ENCODE data around the gene PLEKHS1. TPM values are rescaled to one million over a fixed set of nuclear protein-coding genes. Genes with fewer than 3 reads are reported as not detected.

The PLEKHS1 gene
- total and polyA plus RNA-seq, 4 experiments from 2014 or later: 0.12 TPM; not detected in 3

DNA sequence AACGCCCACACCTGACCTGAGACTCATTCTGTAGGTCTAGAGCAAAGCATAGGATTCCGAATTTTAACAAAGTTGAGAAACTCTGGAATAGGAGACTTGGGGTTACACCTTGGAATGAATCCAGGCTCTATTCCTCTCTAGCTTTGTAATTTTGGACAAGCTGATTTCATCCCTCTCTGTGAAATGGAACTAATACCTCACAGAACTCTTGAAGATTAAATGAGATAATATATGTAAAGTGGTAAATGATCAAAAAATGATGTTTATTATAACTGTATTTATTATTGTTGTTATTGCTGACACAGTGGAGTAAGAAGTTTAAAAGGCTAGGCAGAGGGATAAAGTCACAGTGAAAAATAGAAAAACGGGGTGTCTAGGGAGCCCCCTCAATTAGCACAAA, 39.5 kb upstream of the PLEKHS1 start:
- Mint-ChIP-seq H3K27ac (no peak overlapping the region), H3K9me3 (no peaks in the 10 kb centered on the region), H3K27me3 (no peaks in the 10 kb centered on the region), H3K36me3 (peaks cover 42 to 46% of the 10 kb centered on the region in 2 donors), H3K4me1 (peaks cover 17 to 41% (median 20%) of the 10 kb centered on the region in 4 donors), H3K4me3 (no peak overlapping the region)
- H3K27ac ChIP-seq (ENCODE audit: low read depth, low read length): no peak overlapping the region
- no peaks in the 10 kb centered on the region for H3K36me3 ChIP-seq (ENCODE audit: insufficient read depth, low read length)
- DNase-seq: no peak
- peaks cover 13% of the 10 kb centered on the region for H3K4me1 ChIP-seq (ENCODE audit: insufficient read depth, low read length)
- ChIA-PET CTCF (ENCODE audit: partially characterized antibody) (no interaction called here), POLR2A (ENCODE audit: partially characterized antibody) (no interaction called here)
- no peaks in the 10 kb centered on the region for H3K9me3 ChIP-seq (ENCODE audit: control insufficient read depth in 1 of 2, low read length in 2 of 2)
- intact Hi-C loops (cut with micrococcal nuclease): no loop called here
- H3K27me3 ChIP-seq (ENCODE audit: insufficient read depth, low read length): no peaks in the 10 kb centered on the region
- no peak overlapping the region for H3K4me3 ChIP-seq (ENCODE audit: low read length in 2 of 2)

DNA sequence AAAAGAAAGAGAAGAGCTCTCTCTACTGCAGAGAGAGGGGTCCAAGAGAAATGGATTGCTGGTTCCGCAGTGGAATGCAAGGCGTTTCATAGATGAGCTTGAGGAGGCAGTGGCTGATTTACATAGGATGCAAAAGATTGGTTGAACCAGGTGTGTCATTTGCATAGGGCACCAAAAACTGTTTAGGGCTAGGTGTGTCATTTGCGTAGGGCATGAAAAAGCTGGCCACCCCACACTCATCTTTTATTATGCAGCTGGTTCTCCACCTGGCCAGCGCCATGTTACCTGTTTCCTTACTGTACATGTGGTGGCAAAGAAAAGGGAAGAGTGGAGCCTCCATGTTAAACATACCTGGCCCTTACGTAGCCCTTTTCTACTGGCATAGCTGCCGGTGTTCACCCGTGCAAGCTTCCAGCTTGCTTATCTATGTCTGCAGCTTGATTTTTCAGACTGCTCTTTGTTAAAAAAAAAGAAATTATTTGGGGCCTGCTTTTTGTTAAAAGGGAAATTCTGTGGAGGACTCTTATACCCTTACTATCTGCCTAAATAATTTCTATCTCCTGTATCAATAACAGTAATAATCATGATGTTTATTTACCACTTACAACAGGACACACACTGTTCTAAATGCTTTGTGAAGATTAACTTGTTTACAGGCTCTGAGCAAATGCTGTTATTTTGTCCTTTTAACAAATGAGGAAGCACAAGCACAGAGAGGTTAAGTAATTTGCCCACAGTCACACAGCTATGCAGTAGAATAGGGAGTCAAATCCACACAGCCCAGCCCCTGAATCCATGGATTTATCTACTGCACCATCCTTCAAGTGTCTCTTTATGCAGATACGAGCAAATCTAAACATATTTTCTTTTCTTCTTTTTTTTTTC, 38.5 kb upstream of the PLEKHS1 start:
- no peaks in the 10 kb centered on the region for H3K36me3 ChIP-seq (ENCODE audit: insufficient read depth, low read length)
- H3K27ac Mint-ChIP-seq: peak overlapping the region in 2 of 7 donors; percentile 0 to 15
- no peak overlapping the region for H3K4me3 ChIP-seq (ENCODE audit: low read length in 2 of 2)
- POLR2A ChIA-PET (ENCODE audit: partially characterized antibody): no interaction called here
- no peaks in the 10 kb centered on the region for H3K27me3 ChIP-seq (ENCODE audit: insufficient read depth, low read length)
- intact Hi-C loops (cut with micrococcal nuclease): no loop called here
- H3K27me3 Mint-ChIP-seq: no peaks in the 10 kb centered on the region
- peaks cover 11 to 32% (median 14%) of the 10 kb centered on the region in 4 donors for H3K4me1 Mint-ChIP-seq
- H3K4me1 ChIP-seq (ENCODE audit: insufficient read depth, low read length): peaks cover 6% of the 10 kb centered on the region
- no peak overlapping the region for H3K27ac ChIP-seq (ENCODE audit: low read depth, low read length)
- DNase-seq: no peak
- H3K9me3 Mint-ChIP-seq: no peaks in the 10 kb centered on the region
- CTCF ChIA-PET (ENCODE audit: partially characterized antibody): no interaction called here
- H3K4me3 Mint-ChIP-seq: peak overlapping the region in 1 of 8 donors; percentile 13
- H3K36me3 Mint-ChIP-seq: peaks cover 47 to 48% of the 10 kb centered on the region in 2 donors
- no peaks in the 10 kb centered on the region for H3K9me3 ChIP-seq (ENCODE audit: control insufficient read depth in 1 of 2, low read length in 2 of 2)

DNA sequence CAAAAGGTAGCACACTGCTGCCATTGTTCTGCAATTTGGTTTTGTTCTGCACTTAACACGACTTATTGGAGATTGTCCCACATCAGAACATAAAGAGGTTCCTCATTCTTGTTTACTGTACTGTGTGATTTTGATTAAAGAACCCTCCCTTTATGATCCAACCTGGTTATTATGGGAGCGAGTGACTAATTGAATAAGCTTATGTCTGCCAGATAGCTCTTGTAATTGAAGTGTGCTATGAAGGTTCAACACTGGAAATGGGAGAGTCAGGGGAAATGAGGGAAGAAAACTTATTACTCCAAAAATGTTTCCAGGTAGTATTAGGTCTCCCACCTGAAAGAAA, 37.9 kb upstream of the PLEKHS1 start:
- Histone ChIP-seq H3K36me3 (ENCODE audit: insufficient read depth, low read length) (no peaks in the 10 kb centered on the region), H3K27ac (ENCODE audit: low read depth, low read length) (no peak overlapping the region), H3K4me3 (ENCODE audit: low read length in 2 of 2) (no peak overlapping the region), H3K9me3 (ENCODE audit: control insufficient read depth in 1 of 2, low read length in 2 of 2) (no peaks in the 10 kb centered on the region), H3K27me3 (ENCODE audit: insufficient read depth, low read length) (no peaks in the 10 kb centered on the region), H3K4me1 (ENCODE audit: insufficient read depth, low read length) (peaks cover under 1% of the 10 kb centered on the region)
- no peaks in the 10 kb centered on the region for H3K9me3 Mint-ChIP-seq
- peaks cover 50 to 52% of the 10 kb centered on the region in 2 donors for H3K36me3 Mint-ChIP-seq
- POLR2A ChIA-PET (ENCODE audit: partially characterized antibody): no interaction called here
- intact Hi-C loops (cut with micrococcal nuclease): no loop called here
- CTCF ChIA-PET (ENCODE audit: partially characterized antibody): no interaction called here
- H3K27me3 Mint-ChIP-seq: no peaks in the 10 kb centered on the region
- peaks cover 5 to 26% (median 11%) of the 10 kb centered on the region in 4 donors for H3K4me1 Mint-ChIP-seq
- H3K27ac Mint-ChIP-seq: peak overlapping the region in 1 of 7 donors; percentile 15
- no peak for DNase-seq
- H3K4me3 Mint-ChIP-seq: no peak overlapping the region

DNA sequence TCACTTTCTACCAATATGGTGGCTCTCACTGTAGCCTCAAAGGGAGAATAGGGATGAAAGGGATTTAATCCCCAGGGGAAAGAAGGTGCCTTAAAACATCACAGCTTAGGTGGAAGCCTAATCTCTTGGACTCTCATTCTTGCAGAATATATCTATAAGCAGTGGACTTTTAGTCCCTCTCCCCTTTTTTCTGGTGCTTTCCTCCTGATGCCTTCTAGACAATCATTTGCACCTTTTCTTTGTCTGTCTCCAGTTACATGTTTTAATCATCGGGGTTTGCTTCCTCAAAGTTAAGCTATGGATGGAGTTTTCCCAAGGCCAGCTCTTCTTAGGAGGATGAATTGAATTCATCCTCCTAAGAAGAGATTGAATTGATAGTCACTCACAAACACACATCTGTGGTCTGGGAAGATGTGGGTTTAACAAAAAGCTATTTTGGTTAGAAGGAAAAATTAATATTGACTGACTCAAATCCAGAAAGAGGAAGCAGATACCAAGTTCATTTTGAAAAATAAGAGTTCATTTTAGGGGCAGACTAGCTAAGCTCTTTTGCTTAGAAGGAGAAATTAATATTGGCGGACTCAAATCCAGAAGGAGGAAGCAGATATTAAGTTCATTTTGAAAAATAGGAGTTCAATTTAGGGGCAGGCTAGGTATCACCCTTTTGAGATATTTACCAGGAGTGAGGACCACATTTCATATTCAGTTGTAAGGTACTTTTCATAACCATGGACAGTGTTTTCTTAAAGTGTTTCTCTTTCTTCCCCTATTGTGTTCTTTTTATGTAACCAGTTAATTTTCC, 35.2 kb upstream of the PLEKHS1 start:
- Mint-ChIP-seq H3K4me3 (no peak overlapping the region), H3K9me3 (no peaks in the 10 kb centered on the region), H3K27me3 (no peaks in the 10 kb centered on the region), H3K36me3 (peaks cover 59 to 67% of the 10 kb centered on the region in 2 donors), H3K4me1 (peaks cover 0 to 5% (median under 1%) of the 10 kb centered on the region in 4 donors), H3K27ac (no peak overlapping the region)
- H3K4me1 ChIP-seq (ENCODE audit: insufficient read depth, low read length): no peaks in the 10 kb centered on the region
- H3K9me3 ChIP-seq (ENCODE audit: control insufficient read depth in 1 of 2, low read length in 2 of 2): no peaks in the 10 kb centered on the region
- ChIA-PET CTCF (ENCODE audit: partially characterized antibody) (interaction anchor here (1.6 kb wide), 1 partner anchor 10 kb away, joined by 12 read pairs; no protein-coding TSS in a partner anchor), POLR2A (ENCODE audit: partially characterized antibody) (no interaction called here)
- peaks cover 2% of the 10 kb centered on the region for H3K36me3 ChIP-seq (ENCODE audit: insufficient read depth, low read length)
- intact Hi-C loops (cut with micrococcal nuclease): no loop called here
- no peak overlapping the region for H3K4me3 ChIP-seq (ENCODE audit: low read length in 2 of 2)
- H3K27me3 ChIP-seq (ENCODE audit: insufficient read depth, low read length): no peaks in the 10 kb centered on the region
- H3K27ac ChIP-seq (ENCODE audit: low read depth, low read length): no peak overlapping the region
- no peak for DNase-seq

DNA sequence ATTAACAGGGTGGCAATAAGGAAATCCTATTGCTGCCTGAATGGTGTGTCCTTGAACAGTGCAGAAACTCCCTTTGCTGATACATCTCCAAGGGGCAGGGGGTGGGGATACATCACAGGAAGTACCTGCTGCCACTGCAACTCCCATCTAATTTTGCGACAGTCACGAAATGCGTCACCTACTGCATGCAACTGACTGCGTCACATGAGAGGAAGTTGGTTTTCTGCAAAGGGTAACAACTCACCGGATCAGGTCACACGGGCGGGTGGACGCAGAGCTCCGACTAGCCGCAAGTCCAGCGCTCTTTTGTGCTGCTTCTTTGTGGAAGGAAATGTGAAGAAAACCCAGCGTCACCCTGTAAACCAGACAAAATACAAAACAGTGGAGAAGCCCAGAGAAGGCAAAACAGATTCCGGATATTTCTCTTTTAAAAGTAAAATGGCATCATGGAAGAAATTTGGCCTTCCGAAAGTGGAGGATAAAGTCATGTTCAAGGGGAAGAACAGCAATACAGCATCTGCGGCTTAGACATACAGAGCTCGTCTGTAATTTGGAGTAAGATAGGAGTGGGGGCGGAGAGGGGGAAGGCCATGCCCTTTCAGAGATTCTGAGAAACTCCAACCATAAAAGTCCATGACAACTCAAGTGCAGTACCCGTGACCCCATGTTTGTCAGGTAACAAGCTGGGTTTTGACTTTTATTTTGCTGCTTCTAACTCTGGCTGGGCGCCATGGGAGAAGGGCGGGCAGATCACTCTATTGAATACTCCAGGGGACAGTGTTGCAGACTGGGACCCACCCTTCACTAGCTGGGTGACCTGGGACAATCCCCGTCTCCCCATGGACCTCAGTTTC, 32.3 kb upstream of the PLEKHS1 start:
- H3K27ac ChIP-seq (ENCODE audit: low read depth, low read length): no peak overlapping the region
- intact Hi-C loops (cut with micrococcal nuclease): no loop called here
- H3K4me1 Mint-ChIP-seq: no peaks in the 10 kb centered on the region
- no peak overlapping the region for H3K27ac Mint-ChIP-seq
- no peaks in the 10 kb centered on the region for H3K9me3 Mint-ChIP-seq
- H3K4me3 ChIP-seq (ENCODE audit: low read length in 2 of 2): no peak overlapping the region
- ChIA-PET POLR2A (ENCODE audit: partially characterized antibody) (no interaction called here), CTCF (ENCODE audit: partially characterized antibody) (no interaction called here)
- no peaks in the 10 kb centered on the region for H3K27me3 ChIP-seq (ENCODE audit: insufficient read depth, low read length)
- H3K36me3 ChIP-seq (ENCODE audit: insufficient read depth, low read length): peaks cover 13% of the 10 kb centered on the region
- no peak for DNase-seq
- H3K36me3 Mint-ChIP-seq: peaks cover 72 to 74% of the 10 kb centered on the region in 2 donors
- H3K27me3 Mint-ChIP-seq: no peaks in the 10 kb centered on the region
- no peak overlapping the region for H3K4me3 Mint-ChIP-seq
- H3K4me1 ChIP-seq (ENCODE audit: insufficient read depth, low read length): no peaks in the 10 kb centered on the region
- no peaks in the 10 kb centered on the region for H3K9me3 ChIP-seq (ENCODE audit: control insufficient read depth in 1 of 2, low read length in 2 of 2)

DNA sequence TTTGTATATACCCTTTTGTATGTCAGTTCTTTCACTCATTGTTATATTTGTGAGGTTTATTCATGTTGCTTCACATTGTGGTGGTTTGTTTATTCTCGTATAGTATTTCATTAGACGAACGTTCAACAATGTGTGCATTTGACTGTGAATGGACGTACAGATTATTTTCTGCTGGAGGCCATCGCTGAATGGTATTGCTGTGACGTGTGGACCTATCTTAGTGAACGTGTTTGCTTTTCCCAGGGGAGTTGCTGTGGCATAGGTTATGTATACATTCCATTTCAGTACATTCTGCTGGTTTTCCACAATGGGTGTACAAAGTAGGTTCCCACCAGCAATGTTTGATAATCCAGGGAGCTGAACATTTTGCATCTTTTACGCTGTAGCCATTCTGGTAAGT, 31.1 kb upstream of the PLEKHS1 start:
- no peak overlapping the region for H3K27ac Mint-ChIP-seq
- intact Hi-C loops (cut with micrococcal nuclease): no loop called here
- H3K4me3 ChIP-seq (ENCODE audit: low read length in 2 of 2): no peak overlapping the region
- H3K9me3 Mint-ChIP-seq: no peaks in the 10 kb centered on the region
- H3K27me3 ChIP-seq (ENCODE audit: insufficient read depth, low read length): no peaks in the 10 kb centered on the region
- H3K4me3 Mint-ChIP-seq: no peak overlapping the region
- DNase-seq: no peak
- H3K36me3 Mint-ChIP-seq: peaks cover 79 to 82% of the 10 kb centered on the region in 2 donors
- ChIA-PET POLR2A (ENCODE audit: partially characterized antibody) (no interaction called here), CTCF (ENCODE audit: partially characterized antibody) (no interaction called here)
- no peaks in the 10 kb centered on the region for H3K9me3 ChIP-seq (ENCODE audit: control insufficient read depth in 1 of 2, low read length in 2 of 2)
- H3K27me3 Mint-ChIP-seq: no peaks in the 10 kb centered on the region
- H3K4me1 ChIP-seq (ENCODE audit: insufficient read depth, low read length): no peaks in the 10 kb centered on the region
- H3K4me1 Mint-ChIP-seq: no peaks in the 10 kb centered on the region
- no peak overlapping the region for H3K27ac ChIP-seq (ENCODE audit: low read depth, low read length)
- H3K36me3 ChIP-seq (ENCODE audit: insufficient read depth, low read length): peaks cover 24% of the 10 kb centered on the region
